ENCODE data around the gene GJB1. TPM values are rescaled to one million over a fixed set of nuclear protein-coding genes. Genes with fewer than 3 reads are reported as not detected.

The GJB1 gene
- not detected in 2 replicates for total RNA-seq

DNA sequence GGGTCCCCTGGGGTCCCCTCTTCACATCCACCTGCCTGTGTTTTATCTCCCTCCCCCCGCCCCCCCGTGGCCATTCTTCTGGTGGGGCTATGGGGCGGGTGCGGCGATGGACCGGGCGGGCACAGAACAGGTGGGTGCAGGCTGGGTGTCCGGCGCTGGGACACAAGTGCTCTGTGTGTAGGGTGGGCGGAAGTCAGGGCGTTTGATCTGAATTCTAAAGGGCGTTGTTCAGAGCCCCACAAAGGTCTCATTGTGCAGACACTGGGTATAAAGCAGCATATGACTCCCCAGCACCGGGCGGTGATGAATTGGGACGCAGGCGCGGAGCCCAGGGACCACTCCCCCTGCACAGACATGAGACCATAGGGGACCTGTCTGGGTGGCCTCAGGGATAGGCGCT, at the start of gene GJB1:
GJB1 (plus strand) TSS at position 296 of the 400 bp plus-strand sequence. CDS start 484 bp downstream, outside the sequence.

DNA sequence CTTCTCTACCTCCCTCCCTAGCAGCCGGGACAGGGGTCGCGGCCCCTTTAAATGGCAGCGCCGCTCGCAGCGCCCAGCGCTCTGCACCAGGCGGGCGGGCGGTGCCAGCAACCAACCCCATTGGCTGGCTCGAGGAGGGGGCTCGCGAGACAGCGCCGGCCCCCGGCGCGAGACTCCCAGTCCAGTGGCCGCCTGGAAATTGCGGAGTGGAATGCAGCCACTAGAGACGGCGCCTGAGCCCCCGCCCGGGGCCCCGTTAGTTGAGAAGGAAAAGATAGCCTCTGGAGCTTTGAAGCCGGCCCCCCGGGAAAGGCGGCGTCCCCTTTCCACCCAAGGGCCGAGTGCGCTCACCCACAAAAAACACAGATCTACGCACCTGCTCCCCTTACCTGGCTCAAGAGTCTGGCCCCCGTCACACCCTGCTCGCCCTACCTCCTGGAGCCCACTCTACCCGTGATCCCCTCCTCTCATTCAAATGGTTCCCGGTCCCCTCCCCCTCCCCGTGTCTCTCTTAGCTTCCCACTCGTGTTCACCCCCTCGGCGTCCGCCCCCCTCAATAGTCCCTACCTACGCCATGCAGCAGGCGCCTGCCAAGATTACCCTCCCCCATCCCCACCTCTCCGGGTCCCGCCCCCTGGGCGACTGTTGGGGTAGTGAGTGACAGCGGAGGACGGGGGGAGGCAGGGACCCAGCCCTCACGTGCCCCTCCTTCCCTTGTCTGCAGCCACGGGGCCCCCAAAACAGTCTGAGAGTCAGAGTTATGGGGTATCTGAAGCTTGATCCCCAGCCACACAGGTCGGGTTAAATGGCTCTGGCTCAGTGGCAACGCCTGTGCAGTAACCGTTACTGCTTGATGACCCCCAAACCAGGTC, 31.3 kb downstream of the GJB1 start, which contains the start of gene ZMYM3:
ZMYM3 (minus strand) TSS at position 49 of the 872 bp plus-strand sequence. CDS start 885 bp downstream, outside the sequence.

Other genes starting within 250 kb of the GJB1 start
- 55.7 and 57.2 TPM in 2 replicates for gene SNX12, start 154.9 kb upstream of the GJB1 start, total RNA-seq
- gene FOXO4, start 127.4 kb upstream of the GJB1 start, total RNA-seq = 2.2 and 4.6 TPM in 2 replicates
- gene CXorf65, start 116.5 kb upstream of the GJB1 start, total RNA-seq = not detected in 2 replicates
- not detected in 2 replicates for gene IL2RG, start 111.6 kb upstream of the GJB1 start, total RNA-seq
- 15.6 and 28.7 TPM in 2 replicates for gene MED12, start 104.6 kb upstream of the GJB1 start, total RNA-seq
- under 0.01 and 0.12 TPM in 2 replicates for gene NLGN3, start 78.4 kb upstream of the GJB1 start, total RNA-seq
- gene ZMYM3, start 30.9 kb downstream of the GJB1 start, total RNA-seq = 12.0 and 14.0 TPM in 2 replicates
- gene NONO, start 60.4 kb downstream of the GJB1 start, total RNA-seq = 400 and 456 TPM in 2 replicates
- 1.00 and 1.2 TPM in 2 replicates for gene ITGB1BP2, start 78.5 kb downstream of the GJB1 start, total RNA-seq
- 63.2 and 68.9 TPM in 2 replicates for gene TAF1, start 143.1 kb downstream of the GJB1 start, total RNA-seq

Data from uterine smooth muscle cell (primary cell).